GM19438 (cell line): ENCODE results near the gene CSNK1G1.
"Not testable (repeated sequence)": the region's sequence is repeated elsewhere in the genome, so short reads cannot be mapped to it uniquely, and the experiment has no call there.

Experiments
- ATAC-seq: cut with Tn5 transposase; IDR thresholded peaks from one replicate; pipeline ENCODE4 v1.9.1; 2021; ENCODE audit warnings: low read depth; ENCODE audit not compliant: unreplicated experiment

CSNK1G1 gene

DNA sequence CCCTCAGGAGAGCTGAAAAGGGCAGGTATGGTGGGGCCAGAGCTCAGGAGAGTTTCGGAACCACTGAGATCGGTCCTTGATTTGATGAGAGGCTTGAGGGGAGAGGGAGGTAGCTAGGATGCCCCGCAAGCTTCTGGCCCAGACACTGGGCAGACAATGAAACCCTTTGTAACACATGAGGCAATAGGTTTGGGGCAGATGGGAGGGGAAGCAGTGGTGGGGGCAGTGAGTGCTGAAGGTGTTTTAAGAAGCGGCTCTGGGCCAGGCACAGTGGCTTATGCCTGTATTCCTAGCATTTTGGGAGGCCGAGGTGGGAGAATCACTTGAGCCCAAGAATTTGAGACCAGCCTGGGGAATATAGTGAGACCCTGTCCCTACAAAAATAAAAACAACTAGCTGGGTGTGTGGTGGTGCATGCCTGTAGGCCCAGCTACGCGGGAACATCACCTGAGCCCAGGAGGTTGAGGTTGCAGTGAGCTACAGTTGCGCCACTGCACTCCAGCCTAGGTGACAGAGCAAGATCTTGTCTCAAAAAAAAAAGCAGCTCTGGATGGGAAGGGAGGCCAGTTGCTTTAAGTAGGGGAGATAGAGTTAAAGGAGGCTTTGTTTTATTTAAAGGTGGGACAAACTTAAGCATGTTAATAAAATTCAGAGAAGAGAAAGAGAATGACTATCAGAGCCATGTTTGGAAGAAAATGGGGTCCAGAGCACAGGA, 214.0 kb downstream of the CSNK1G1 start:
- no peak for ATAC-seq

DNA sequence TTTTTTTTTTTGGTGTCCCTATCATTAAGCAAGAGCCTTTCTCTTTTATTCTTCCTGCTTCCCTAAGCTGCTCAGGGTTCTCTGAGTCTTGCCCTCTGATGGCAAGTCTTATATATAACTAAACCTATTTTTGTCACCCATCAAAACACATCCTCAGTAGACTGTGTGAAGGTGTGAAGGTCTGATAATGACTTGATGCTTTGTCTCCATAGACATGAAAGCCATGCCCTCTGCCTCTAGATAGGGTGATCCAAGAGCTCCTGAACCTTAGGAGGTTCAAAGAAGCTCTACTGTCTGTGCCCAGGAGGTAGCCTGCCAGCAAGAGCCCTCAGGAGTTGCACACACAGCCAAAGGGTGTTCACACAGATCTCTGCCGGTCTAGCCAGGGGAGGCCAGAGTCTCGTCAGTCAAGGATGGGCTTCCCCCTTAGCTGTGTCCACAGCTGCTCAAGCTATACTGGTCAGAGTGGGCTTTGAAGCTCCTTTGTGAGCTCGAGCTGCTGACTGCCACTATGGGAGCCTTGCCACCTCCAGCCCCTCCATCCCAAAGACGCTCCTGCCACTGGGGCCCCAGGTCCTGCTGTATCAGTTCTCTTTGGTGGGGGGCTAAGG, 217.5 kb downstream of the CSNK1G1 start:
- no peak for ATAC-seq

DNA sequence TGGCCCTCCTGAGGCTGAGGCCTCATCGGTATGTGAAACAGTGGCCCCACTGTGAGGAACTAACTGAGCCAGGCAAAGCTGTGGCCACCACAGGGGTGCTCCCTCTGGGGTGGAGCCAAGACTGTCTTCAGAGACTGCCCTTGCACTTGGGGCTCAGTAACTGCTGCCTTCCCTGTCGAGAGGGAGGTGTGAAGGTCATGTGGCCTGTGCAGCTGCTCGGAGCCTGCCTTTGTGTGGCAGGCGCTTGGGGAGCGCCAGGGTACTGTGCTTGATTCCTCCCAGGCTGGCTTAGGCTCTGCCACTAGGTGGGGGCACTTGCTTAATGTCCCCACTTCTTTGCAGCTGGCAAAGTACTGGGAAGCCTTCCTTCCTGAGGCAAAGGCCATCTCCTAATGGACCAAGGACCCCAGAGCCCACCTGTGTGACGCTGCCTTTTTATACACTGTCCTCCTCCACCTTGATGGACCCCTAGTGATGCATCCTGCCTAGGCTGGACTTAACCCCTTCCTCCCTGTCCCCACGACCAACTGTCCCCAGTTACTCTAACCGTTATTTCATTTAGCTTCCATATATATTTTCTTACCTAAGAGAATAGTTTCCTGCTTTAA, 218.6 kb downstream of the CSNK1G1 start:
- no peak for ATAC-seq

DNA sequence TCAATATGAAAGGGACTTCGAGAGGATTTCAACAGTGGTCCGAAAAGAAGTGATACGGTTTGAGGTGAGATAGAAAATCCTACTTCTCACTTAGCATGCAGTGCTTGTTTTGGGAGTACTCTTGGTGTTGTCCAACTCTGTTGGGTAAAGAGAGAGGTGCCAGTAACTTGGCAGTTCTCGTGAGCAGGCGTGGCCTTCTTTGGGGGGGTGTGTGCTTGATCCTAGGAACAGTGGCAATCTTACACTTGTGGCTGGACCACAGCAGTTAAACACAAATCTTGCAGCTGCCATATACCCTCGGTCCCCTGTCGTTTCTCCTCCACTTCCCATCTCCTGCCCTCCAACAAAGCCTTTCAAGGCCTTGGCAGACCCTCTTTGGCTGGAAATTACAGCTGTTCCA, 219.6 kb downstream of the CSNK1G1 start:
- no peak for ATAC-seq

DNA sequence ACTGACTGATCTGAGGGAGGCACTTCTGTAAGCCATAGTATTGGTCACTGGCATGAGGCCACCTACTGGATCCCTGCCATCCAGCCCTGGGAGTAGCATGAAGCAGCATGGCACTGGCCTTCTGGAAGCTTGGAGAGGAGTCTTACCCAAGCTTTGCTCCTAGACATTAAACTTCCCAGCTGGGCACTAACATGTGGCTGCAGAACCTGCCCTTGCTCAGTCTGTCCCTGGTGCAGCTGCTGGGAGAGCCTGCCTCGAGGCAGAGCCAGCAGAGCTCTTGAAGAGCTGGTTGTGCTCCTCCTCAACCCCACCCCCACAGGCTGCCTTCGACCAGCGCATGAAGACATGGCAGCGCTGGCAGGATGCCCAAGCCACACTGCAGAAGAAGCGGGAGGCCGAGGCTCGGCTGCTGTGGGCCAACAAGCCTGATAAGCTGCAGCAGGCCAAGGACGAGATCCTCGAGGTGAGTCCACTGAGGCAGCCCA, 221.6 kb downstream of the CSNK1G1 start:
- no peak for ATAC-seq

DNA sequence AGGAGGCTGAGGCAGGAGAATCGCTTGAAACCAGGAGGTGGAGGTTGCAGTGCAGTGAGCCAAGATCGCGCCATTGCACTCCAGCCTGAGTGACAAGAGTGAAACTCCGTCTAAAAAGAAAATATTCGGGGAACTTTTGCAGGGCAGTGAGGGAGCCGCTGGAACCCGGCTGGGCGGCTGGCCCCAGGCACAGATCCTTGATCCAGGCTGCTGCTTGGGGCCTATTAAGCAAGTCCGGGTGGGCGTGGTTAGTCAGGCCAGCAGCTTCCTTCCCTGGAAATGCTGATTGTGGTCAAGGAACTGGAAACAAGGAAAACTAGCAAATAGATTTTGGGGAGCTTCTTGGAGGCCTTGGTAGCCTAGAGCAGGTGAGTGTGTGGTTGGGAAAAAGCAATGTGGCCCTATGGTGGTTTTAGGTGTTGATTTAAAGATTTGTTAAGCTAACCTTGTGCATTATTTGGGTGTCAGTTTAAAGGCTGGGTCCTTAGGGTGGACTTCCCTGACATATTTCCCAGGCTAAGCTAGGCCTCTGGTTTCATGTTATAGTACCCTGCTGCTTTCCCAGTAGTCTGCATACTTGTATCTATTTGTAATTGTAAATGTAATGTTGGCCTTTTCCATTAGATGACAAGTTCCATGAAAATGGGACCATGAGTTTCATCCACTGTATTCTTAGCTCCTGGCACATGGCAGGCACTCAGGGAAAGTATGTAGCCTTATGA, 222.2 kb downstream of the CSNK1G1 start:
- no peak for ATAC-seq

DNA sequence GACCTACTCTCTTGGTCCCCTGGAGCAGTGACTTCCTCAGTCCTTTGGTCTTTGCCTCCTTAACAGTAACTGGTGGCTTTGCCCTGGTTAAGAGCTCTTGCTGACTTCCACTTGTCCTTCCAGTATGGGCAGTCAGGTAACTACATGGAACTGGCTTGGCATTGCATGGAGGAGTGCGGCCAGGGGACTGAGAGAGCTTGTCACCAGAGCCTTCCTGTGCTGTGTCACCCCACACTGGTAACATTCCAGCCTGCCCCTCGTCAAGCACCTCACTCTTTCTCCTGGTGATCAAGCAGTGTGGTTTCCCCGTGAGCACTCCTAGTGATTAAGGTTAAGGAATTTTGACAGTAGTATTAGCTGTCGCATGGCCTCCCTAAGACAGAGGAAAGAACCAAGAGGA, 223.8 kb downstream of the CSNK1G1 start:
- no peak for ATAC-seq

GRCh38 chr15:64131547-64131946, 224.4 kb downstream of the CSNK1G1 start:
- no peak for ATAC-seq

GRCh38 chr15:64130159-64130558, 225.8 kb downstream of the CSNK1G1 start:
- no peak for ATAC-seq

- no peak for ATAC-seq
Measured at GRCh38 chr15:64127521-64128270, 228.3 kb downstream of the CSNK1G1 start.

DNA sequence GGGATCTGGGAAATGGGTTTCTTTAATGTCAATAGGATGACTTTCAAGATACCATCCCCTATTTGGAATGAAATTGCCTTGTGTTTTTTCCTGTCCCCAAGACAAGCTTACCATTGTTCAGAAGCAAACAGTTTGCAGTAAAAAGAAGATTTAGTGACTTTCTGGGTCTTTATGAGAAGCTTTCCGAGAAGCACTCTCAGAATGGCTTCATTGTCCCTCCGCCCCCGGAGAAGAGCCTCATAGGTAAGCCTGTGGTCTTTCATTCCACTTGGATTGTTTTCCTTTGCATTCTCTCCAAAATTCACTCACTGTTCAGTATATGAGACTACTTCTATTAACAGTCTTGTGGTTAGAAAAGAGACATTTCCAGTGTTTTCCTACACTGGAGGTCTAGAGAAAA, 230.0 kb downstream of the CSNK1G1 start:
- no peak for ATAC-seq

DNA sequence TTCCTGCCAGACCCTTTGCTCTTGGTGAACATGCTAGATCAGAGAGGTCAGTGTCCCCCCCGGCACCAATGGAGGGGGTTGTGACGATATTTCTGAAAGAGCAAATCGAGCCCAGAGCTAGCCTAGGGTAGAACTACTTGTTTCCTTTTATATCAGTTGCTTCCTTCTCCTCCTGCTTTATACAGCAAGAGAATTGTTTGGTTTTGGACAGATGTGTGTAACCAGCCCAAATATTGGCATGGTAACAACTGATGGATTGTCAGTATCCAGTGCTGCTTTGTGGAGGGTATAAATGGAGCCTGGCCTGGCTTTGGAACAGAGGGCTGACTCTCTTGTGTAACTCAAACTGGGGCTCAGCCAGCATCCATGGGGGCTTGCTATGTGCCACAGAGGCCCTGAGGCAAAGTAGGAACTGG, 233.0 kb downstream of the CSNK1G1 start:
- ATAC-seq = no peak

DNA sequence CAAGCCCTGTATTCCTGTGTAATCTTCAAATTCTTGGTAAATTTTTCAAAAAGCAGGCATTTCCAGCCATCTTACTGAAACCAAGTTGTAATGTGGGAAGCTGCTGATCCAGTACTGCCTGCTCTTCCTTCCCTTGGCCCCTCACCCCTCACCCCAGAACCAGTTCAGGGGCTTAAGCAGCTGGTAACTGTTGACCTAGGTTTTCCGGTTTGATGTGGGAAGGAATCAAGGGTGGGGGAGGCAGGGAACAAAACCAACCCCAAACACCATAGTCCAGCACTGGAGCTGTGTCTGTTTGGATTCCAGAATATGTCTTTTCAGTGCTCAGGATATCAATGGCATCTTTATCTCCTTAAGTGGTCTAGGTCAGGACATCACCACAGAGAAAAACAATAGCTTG, 233.5 kb downstream of the CSNK1G1 start:
- ATAC-seq = no peak

- ATAC-seq = no peak
Measured at GRCh38 chr15:64121614-64122013, 234.4 kb downstream of the CSNK1G1 start.

DNA sequence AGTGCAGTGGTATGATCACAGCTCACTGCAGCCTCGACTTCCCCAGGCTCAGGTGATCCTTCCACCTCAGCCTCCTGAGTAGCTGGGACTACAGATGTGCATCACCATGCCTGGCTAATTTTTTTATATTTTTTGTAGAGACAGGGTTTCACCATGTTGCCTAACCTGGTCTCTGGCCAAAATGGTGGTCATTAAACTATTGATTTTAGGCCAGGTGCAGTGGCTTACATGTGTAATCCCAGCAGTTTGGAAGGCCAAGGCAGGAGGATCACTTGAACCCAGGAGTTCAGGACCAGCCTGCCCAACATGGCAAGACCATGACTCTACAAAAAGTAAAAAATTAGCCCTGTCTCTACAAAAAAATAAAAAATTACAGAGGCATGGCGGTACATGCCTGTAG, 235.7 kb downstream of the CSNK1G1 start:
- not testable (repeated sequence) for ATAC-seq

DNA sequence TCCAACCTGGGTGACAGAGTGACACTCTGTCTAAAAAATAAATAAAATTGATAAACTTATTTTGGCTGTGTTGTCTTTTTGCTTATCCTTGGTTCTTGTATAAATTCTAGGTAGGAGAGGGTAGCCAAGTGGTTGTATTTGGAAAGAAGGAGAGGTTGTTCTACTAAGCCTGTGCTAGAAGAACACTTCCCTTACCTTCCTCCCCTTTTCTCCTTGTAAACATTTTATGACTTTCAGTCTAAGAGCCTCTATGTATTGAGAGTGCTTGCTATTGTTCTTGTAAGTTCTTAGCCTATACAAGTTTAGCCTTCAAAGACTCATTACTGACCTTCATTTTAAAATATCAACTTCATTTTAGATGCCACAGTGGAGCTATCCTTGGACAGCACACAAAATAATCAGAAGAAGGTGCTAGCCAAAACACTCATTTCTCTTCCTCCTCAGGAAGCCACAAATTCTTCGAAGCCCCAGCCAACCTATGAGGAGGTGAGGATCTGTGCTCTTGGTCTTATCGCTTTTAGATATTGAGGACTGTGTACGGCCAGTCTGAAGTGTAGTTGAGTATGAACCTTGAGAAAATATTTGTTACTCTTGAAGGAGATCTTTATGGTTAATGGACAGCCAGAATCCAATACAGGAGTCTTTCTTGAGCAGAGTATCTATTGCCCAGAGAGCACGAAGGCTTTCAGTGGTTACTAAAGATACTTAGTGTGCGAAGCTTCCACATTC, 238.1 kb downstream of the CSNK1G1 start:
- no peak for ATAC-seq
